Stimulated activated CD4-positive, alpha-beta T cell treated with anti-CD3 and anti-CD28 coated beads, Interleukin-1b, Interleukin-23, amount 100 ng/mL, for 48 hours (primary cell): ENCODE results near the gene CDC34.

Experiments
- DNase-seq: peaks from one replicate; pipeline ENCODE4 v3.0.0-alpha.2; 2020

Gene CDC34

GRCh38 chr19:531753-532560 lies at the start of gene CDC34:
CDC34 (plus strand) TSS chr19:531760; CDS start chr19:531932, 172 bp downstream.
- no peak for DNase-seq

GRCh38 chr19:482186-483041 lies 49.1 kb upstream of the CDC34 start:
- DNase-seq, result no peak

- no peak for DNase-seq
These were observed 48.1 kb upstream of the CDC34 start for GRCh38 chr19:483332-484072.

GRCh38 chr19:484494-484893 lies 47.1 kb upstream of the CDC34 start:
- no peak for DNase-seq

GRCh38 chr19:485077-485476 lies 46.5 kb upstream of the CDC34 start:
- no peak for DNase-seq

- no peak for DNase-seq
These were observed 45.9 kb upstream of the CDC34 start for GRCh38 chr19:485583-486236.

- peak; percentile 91 for DNase-seq
These were observed 42.8 kb upstream of the CDC34 start for GRCh38 chr19:488505-489417.

GRCh38 chr19:489418-490196 lies 42.0 kb upstream of the CDC34 start:
- DNase-seq, result no peak

GRCh38 chr19:491146-491741 lies 40.3 kb upstream of the CDC34 start:
- peak; percentile 52 for DNase-seq

GRCh38 chr19:492091-492531 lies 39.4 kb upstream of the CDC34 start:
- peak; percentile 55 for DNase-seq

GRCh38 chr19:493391-494170 lies 38.0 kb upstream of the CDC34 start:
- DNase-seq, result no peak

GRCh38 chr19:494171-495080 lies 37.1 kb upstream of the CDC34 start:
- DNase-seq, result no peak

GRCh38 chr19:495081-495401 lies 36.5 kb upstream of the CDC34 start:
- no peak for DNase-seq

GRCh38 chr19:495402-496111 lies 36.0 kb upstream of the CDC34 start:
- DNase-seq, result peak; percentile 70

GRCh38 chr19:496112-496665 lies 35.4 kb upstream of the CDC34 start, which contains the start of gene MADCAM1:
MADCAM1 (plus strand) TSS chr19:496486; CDS start chr19:496500, 14 bp downstream.
- no peak for DNase-seq

GRCh38 chr19:496986-497385 lies 34.6 kb upstream of the CDC34 start:
- DNase-seq, result no peak

GRCh38 chr19:497491-497868 lies 34.1 kb upstream of the CDC34 start:
- no peak for DNase-seq
